ENCODE results near the gene DDR2.
"Not testable (repeated sequence)": the region's sequence is repeated elsewhere in the genome, so short reads cannot be mapped to it uniquely, and the experiment has no call there.

DDR2 gene

DNA sequence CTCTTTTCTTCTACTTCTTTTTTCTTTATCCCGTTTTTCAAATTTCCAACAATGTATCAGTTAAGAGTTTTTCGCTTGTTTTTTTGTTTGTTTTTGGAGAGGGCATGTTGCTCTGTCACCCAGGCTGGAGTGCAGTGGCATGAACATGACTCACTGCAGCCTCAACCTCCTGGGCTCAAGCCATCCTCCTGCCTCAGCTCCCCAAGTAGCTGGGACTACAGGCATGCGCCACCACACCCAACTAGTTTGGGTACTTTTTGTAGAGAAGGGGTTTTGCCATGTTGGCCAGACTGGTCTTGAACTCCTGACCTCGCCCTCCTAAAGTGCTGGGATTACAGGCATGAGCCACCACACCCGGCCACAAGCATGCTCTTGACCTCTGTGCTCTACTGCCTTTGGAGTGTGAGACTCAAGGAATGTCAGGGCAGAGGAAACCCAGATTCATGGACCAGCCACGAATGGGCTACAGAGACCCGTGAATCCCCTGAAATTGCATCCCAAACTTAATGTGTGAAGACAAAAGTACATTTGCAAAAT, 93.1 kb downstream of the DDR2 start:
- DNase-seq: no peak

DNA sequence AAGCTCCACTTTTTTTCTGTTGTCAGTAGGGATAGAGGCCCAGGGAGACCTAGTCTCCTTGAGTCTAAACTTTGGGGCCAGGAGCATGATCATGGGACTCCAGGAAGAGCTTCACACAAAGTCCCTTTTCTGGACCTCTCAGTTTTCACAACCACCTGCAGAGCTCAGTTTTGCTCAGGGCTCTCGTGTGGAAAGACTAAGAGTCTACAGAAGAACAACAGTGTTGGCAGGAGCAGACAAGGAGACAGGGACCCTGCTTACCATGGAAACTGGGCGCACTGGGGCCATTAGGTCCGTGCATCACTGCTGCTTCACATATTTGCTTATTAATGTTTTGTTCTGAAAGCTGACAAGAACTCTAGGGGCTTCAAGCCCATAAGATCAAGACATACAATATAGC, 94.3 kb downstream of the DDR2 start:
- no peak for DNase-seq

DNA sequence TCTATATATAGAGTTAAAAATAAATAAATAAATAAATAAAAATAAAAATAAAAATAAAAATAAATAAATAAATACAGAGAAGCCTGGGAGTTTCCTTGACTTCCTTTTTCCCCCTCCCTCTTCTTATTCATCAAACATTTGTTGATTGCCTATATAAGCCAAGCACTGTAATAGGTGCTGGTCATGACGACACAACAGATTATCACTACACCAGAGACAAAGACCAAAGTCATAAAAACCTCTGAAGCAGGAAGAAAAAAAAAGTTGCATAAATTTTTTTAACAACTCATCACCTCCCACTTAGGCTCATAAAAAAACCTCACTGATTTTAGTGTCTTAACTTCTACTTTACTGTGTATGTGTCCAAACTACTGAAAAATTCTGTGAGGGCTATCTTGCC, 95.2 kb downstream of the DDR2 start:
- DNase-seq: not testable (repeated sequence)

DNA sequence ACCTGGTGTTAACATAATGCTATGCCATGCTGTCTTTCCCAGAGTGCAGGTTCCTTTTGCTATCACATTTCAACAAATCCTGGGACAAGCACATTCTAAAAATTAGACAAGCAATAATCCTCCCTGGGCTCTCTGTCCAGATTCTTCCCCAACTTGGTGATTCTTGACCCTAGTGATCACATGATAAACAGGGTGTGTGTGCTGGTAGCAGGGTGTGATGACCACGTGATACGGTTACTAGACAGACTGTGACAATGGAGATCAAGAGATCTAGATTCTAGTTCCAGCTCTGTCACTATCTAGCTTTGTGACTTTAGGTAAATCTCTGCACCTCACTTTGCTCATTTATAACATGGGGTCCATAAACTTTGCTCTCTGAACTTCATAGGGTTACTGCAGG, 96.3 kb downstream of the DDR2 start:
- no peak for DNase-seq

DNA sequence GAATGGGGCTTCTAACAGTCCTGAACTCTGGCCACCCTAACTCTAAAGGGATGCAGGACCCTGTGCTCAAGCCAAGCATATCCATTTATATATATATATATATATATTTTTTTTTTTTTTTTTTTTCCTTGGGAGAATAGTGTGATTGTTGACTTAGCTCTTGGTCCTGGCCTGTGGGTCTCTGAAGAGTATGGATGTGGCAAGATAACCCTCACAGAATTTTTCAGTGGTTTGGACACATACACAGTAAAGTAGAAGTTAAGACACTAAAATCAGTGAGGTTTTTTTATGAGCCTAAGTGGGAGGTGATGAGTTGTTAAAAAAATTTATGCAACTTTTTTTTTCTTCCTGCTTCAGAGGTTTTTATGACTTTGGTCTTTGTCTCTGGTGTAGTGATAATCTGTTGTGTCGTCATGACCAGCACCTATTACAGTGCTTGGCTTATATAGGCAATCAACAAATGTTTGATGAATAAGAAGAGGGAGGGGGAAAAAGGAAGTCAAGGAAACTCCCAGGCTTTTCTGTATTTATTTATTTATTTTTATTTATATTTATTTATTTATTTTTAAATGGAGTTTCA, 97.0 kb downstream of the DDR2 start:
- DNase-seq: not testable (repeated sequence)

DNA sequence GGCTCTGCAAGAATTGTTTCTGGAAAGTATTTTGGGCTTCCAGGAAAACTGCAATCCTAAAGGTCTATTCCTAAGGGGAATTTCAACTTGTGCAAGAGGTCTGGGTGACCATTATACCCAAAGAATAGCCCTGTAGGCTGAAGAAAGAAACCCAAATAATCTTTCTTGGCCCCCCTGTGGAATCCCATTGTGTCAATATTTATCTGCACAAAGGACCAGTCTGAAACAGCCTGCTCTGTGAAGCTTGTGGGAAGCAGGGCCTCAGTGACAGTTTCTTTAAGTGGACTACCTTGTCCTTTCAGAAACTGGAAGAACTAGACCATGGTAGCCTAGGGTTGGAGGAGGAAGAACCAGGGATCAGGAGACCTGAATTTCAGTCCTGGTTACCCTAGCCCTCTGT, 99.8 kb downstream of the DDR2 start:
- no peak for DNase-seq

DNA sequence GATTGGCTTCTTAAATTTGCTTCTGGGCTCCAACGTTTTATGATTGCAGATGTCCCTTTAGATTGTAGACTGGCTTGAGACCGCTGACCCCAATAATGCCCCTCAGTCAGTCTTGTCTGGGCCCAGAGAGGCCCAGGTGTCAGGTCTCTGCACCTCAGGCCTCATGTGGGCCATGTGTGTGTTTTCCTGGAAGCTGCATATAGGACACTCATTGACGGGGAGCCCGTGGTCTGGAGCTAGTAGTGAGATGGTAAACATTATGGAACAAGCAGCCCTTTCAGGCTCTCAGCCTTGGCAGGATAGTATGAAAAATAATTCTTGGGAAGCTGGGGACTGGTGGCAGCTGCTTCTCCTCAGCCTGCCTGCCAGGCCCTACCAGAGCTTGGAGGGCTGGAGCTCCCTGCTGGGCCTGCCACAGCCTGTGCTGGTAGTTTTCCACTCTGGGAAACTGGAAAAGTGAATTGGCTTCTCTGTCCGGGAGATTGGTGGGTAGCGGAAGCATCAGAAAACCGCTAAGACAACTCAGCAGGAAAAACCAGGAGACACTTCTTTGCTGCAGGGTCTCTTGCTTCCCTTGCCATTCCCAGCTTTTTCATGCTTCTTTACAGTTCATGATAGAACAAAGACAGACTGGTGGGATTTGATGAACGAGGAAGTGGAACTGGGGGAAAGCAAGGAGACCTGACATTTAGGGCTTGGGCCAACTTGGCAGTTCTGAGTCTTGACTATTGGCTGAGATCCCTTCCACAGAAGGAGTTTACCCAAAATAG, 100.5 kb downstream of the DDR2 start:
- no peak for DNase-seq

DNA sequence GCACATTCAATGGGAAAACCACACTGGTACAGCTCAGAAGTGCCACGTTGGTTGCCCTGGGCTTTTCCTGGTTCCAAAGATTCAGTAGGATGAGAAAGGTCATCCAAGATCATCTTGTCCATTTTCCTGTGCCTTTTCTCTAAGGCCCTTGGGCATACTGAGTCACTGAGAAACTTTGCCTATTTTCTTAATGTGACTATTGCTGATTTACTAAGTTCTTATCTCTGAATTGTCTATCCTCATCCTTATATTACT, 101.0 kb downstream of the DDR2 start:
- no peak for DNase-seq

DNA sequence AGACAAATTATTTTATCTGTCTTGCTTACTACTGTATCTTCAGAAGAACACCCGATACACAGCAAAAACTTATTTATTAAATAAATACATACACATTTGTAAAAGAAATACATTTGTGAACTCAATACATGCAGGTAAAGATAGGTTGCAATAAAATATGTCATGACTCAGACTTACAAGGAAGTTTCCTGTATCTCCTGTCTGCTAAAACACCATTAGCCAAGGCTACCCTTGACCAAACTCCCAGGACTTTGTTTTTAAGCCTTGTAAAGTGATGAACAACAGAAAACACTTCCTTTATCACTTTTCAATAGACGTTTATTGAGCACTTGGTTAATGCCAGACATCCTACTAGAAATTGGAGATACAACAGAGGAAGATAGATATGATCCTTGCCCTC, 101.8 kb downstream of the DDR2 start:
- DNase-seq: no peak

DNA sequence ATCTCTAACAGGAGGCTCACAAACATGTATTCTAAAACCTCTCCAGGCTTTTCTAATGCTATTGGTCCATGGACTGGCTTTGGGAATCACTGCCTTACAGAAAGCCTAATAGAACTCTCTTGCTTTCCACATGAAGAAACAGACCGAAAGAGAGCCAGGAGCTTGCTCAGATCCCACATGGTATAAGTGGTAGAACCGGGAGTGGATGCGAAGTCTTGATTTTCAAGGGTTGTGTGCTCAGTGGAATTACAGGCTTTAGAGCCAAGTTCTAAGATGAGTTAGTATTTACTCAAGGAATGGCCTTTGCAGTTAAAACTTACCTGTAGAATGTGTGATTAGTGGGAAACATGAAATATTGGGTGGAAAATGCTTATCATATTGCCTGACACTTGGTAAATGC, 103.9 kb downstream of the DDR2 start:
- DNase-seq: no peak

DNA sequence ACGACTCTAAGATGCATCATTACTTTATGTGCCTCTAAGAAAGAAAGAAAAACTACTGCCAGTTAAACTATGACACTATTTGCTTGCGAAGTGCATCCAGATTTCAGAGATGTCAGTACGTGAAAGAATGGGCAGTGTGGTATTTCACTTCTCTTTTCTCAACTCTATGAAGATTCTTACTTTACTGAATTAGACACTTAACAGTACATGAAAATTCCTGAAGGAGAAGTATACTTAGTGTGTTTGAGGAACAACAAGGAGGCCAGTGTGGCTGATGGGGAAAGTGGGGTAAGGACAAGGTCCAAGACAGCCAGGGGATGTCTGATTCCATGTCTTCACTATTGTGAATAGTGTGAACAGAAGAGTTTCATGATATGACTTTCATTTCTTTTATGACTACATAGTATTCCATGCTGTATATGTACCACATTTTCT, 104.4 kb downstream of the DDR2 start:
- no peak for DNase-seq

DNA sequence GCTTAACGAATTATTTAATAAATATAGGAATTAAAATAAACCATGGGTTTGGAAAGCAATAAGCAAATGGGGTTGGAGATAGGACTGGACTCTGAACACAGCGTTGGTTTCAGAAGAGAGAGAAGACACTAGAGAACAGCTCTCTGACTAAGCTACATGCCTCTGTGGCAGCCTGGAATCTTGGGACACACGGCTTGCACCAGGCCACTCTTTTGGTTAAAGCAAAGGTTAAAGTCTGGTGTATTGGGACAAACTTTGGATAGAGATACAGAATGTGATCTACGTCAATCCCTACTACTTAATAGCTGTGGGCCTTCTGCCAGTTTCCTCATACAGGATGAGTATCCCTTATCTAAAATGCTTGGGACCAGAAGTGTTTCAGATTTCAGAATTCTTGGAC, 108.5 kb downstream of the DDR2 start:
- no peak for DNase-seq

DNA sequence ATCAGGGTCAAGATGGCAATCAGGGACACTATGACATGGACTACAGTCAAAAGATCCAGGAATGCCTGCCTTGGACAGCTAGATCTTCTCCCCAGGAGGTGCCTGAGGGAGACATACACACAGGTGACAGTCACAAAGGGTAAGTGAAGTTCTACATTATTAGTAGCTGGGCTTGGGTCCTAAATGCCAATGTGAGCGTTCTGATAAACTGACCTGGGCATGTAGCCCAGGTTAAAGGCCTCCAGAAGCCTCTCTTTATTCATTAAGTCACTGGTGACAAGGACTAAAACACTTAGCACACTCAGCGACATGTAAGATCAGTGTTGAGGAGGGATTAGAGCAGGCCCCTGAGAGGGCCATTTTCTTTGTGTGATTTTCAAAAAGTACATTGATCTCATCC, 109.3 kb downstream of the DDR2 start:
- no peak for DNase-seq

DNA sequence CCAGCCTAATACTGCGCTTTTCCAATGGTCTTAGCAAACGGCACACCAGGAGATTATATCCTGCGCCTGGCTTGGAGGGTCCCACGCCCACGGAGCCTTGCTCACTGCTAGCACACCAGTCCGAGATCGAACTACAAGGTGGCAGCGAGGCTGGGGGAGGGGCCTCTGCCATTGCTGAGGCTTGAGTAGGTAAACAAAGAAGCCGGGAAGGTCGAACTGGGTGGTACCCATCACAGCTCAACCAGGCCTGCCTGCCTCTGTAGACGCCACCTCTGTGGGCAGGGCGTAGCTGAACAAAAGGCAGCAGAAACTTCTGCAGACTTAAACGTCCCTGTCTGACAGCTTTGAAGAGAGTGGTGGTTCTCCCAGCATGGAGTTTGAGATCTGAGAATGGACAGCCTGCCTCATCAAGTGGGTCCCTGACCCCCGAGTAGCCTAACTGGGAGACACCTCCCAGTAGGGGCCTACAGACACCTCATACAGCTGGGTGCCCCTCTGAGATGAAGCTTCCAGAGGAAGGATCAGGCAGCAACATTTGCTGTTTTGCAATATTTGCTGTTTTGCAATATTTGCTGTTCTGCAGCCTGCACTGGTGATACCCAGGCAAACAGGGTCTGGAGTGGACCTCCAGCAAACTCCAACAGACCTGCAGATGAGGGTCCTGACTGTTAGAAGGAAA, 114.1 kb downstream of the DDR2 start:
- not testable (repeated sequence) for DNase-seq

DNA sequence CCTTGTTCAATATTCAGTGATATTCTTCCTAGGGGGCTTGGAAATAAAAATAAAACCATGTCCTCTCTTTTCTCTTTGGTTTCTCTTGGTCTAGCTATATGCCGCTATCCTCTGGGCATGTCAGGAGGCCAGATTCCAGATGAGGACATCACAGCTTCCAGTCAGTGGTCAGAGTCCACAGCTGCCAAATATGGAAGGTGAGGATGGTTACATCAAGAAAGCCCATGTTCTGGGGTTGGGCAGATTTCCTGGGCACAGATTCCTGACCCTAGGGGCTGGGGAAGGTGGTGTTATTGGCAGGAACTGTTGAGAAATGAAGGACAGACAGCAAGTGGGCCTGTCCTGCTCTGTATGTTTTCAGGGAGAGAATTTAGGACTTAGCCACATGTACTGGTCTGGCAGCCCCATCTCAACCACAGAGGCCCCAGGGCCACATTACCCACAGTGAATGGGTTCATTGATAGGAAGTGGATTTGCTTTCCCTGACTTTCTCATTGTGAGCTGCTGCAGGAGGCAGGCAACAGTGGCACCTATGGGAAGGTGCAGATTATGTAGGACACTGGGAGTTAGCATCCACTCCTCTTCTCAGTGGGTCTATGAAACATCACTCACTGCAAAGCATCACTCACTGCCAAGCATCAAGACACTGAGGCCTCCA, 120.9 kb downstream of the DDR2 start:
- no peak for DNase-seq

DNA sequence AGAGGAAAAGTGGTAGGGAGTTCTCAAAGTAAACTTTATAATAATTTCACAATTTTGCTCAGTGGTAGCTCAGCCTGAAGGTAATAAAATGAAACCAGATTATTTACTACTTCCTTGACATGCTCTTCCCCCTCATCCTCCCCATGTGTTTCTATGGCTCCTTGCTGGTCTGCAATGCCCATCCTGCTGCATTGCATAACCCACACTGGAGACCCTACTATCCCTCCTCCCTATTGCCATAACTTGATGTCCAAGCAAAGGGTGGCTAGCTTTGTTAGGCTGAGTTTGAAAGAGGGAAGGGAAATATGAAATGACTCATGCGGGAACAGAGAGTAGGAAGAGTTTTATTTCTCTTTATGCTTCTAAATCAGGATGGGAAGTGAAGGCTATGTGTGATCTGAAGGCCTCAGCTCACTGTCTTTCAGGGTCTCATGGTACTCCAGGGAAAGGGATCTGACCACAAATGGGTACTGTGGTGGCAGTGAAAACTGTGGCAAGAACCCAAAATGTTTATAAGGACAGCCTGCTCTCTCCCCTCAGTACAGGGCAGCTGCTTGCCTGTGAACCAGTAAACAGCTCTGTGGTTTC, 121.8 kb downstream of the DDR2 start:
- no peak for DNase-seq

DNA sequence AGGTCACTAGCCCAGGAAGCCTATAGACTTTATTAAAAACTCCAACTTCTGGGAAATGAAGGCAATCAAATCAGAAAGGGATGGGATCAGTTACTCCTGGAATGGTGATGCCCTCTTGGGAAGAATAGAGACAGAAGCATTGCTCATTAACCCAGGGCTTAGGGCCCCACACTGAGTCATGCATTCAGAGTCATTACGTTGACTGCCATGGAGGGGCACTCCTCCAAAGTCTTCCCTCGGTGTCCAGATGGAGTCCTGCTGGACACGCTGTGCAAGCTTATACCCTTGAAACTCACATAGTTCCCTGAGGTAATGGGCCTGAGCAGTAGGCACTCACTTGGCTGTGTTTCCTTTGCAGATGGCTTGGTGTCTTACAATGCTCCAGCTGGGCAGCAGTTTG, 123.0 kb downstream of the DDR2 start:
- DNase-seq: no peak

DNA sequence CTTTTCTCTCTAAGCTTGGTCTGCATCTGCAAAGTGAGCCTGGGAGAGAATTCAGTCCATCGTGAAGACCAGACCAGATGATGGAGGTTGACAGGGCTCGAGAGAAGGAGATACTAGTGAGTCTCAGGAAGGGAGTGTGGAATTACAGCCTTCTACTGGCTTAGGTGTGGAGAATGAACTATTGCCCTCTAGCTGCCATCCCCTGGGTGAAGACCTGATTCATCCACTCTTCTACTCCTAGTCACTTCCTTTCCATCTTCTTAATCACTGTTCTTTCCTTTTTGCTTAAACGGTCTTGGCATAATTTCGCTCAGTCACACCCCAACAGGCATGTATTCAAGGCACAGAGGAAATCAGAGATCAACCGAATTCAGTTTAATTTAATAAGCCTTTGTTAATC, 124.3 kb downstream of the DDR2 start:
- no peak for DNase-seq

DNA sequence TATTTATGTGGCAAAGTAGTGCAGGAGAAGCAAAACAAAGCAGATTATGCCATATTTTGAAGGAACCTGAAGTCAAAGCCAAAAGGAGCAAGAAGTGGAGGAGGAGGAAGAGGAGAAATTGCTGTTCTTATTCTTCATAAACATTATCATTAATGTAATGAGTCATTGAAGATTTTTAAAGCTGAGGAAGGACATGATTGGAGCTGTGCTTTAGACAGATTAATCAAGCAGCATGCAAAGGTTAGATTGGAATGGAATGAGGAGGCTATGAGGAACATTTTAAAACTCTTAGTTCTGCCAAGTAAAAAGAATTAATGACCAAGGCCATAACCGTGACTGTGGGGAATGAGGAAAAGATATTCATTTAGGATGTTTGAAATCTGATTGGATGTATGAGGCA, 125.2 kb downstream of the DDR2 start:
- no peak for DNase-seq

DNA sequence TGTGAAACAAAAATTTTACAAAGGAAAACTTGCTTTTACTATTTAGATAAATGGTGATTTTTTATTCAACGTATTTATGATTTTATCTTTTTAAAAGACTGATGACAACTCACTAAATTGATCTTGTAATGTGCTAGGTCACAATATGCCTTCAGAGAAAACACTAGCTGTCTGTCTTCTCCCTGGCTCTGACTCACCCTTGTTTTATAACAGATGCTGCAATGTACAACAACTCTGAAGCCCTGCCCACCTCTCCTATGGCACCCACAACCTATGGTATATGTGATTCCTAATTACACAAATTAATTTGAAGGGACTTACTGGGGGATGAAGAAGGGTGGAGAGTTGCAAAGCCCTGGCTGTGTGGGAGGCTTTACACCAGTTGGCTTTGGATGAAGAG, 133.5 kb downstream of the DDR2 start:
- DNase-seq: no peak

DNA sequence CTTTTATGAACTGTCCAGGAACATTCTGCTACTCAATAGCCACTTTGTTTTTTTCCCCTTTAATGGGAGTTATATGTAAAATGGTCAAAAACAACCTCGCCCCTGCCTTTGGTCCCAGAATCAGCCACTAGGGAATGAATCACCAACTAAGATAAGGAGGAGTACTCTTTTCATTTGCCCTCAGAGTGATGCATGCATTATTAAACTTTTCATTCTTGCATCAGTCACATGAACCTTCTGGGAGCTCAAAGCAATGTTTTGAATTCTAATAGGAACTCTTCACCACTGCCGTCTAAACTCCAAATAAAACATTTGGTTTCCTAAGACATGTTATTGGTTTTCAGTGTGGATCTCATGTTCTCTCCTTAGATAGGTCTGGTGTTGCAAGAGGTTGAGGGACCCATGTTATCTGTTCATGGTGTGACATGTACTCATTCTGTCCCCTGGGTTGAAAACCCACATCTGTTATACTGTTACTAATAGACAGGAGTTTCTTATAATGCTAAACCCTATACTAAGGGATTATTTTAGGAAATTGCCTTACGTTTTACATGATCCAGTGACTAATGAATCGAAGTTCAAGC, 140.4 kb downstream of the DDR2 start:
- DNase-seq: no peak

DNA sequence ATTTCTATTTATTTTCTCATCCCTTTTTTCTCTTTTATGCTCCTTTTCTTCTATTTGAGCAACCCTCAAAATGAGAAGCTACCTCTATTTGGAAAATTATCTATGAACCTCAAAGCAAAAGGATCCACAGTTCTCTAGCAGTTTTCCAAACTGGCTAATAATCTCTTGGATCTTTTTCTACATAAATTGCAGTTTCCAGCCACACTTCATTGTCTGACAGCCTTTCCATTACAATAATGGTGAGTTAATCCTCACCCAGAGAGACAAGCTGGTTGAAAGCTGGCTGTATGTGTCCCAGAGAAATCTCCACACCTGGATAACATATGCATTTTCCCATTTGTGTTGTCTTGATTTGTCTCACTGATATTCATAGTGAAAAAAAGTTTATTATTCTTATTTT, 141.7 kb downstream of the DDR2 start:
- DNase-seq: no peak

DNA sequence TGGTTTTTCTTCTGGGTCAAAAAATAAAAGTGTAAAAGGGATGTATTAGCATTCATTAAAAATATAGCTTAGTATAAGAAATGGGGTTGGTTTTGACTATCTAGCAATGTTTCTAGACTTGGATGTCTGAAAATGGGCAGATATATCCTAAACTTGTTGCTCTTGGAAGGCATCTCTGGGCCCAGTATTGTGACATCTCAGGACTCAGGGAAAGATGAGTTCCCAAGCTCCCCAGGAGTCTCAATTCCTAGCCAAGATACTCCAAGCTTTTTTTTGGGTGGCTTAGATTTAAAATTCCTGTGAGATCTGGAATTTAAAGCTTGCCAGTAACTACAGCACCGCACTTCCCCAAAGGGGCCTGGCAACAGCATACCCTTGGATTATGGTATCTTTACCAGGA, 146.8 kb downstream of the DDR2 start:
- DNase-seq: no peak

All from T-helper 2 cell (primary cell).